ENCODE measurements around the gene FAM20C. TPM values are rescaled to one million over a fixed set of nuclear protein-coding genes. Genes with fewer than 3 reads are reported as not detected.

The FAM20C gene
- total and polyA plus RNA-seq, 4 donors = 17.1 to 58.8 (median 40.8) TPM

- 80% methylated on average over 9 of the region's 12 CpGs for WGBS (ENCODE audit: insufficient coverage)
- DNase-seq (ENCODE audit: low read depth in 4 of 6, low spot score in 6 of 6) = no peak
- peaks cover 10% of the 10 kb centered on the region for H3K4me1 ChIP-seq (ENCODE audit: control insufficient read depth, insufficient read depth, low read length)
- peaks cover 88% of the 10 kb centered on the region for H3K36me3 ChIP-seq (ENCODE audit: control insufficient read depth, insufficient read depth, low read length)
- H3K4me3 ChIP-seq (ENCODE audit: low read depth, low read length) = no peak overlapping the region
- no peaks in the 10 kb centered on the region for H3K9me3 ChIP-seq (ENCODE audit: control insufficient read depth, insufficient read depth, low read length)
- H3K27me3 ChIP-seq (ENCODE audit: control insufficient read depth, insufficient read depth, low read length) = no peaks in the 10 kb centered on the region
- no peak overlapping the region for H3K27ac ChIP-seq (ENCODE audit: low read depth, low read length)
These were observed 54.8 kb downstream of the FAM20C start for GRCh38 chr7:247181-247580.

GRCh38 chr7:247636-248035 lies 55.3 kb downstream of the FAM20C start:
- no peaks in the 10 kb centered on the region for H3K9me3 ChIP-seq (ENCODE audit: control insufficient read depth, insufficient read depth, low read length)
- DNase-seq (ENCODE audit: low read depth in 4 of 6, low spot score in 6 of 6) = no peak
- H3K4me3 ChIP-seq (ENCODE audit: low read depth, low read length) = no peak overlapping the region
- WGBS (ENCODE audit: insufficient coverage) = 87% methylated on average over 9 of the region's 16 CpGs
- H3K4me1 ChIP-seq (ENCODE audit: control insufficient read depth, insufficient read depth, low read length) = peaks cover 10% of the 10 kb centered on the region
- no peaks in the 10 kb centered on the region for H3K27me3 ChIP-seq (ENCODE audit: control insufficient read depth, insufficient read depth, low read length)
- peaks cover 88% of the 10 kb centered on the region for H3K36me3 ChIP-seq (ENCODE audit: control insufficient read depth, insufficient read depth, low read length)
- no peak overlapping the region for H3K27ac ChIP-seq (ENCODE audit: low read depth, low read length)

GRCh38 chr7:248732-249435 lies 56.5 kb downstream of the FAM20C start:
- no peak for DNase-seq (ENCODE audit: low read depth in 4 of 6, low spot score in 6 of 6)
- Histone ChIP-seq H3K27ac (ENCODE audit: low read depth, low read length) (no peak overlapping the region), H3K36me3 (ENCODE audit: control insufficient read depth, insufficient read depth, low read length) (peaks cover 97% of the 10 kb centered on the region), H3K4me3 (ENCODE audit: low read depth, low read length) (no peak overlapping the region), H3K27me3 (ENCODE audit: control insufficient read depth, insufficient read depth, low read length) (no peaks in the 10 kb centered on the region), H3K9me3 (ENCODE audit: control insufficient read depth, insufficient read depth, low read length) (no peaks in the 10 kb centered on the region), H3K4me1 (ENCODE audit: control insufficient read depth, insufficient read depth, low read length) (peaks cover 10% of the 10 kb centered on the region)
- WGBS (ENCODE audit: insufficient coverage) = 97% methylated on average over 11 of the region's 20 CpGs

- 53% methylated on average over 12 of the region's 12 CpGs for WGBS (ENCODE audit: insufficient coverage)
- no peaks in the 10 kb centered on the region for H3K9me3 ChIP-seq (ENCODE audit: control insufficient read depth, insufficient read depth, low read length)
- peaks cover 99% of the 10 kb centered on the region for H3K36me3 ChIP-seq (ENCODE audit: control insufficient read depth, insufficient read depth, low read length)
- H3K27ac ChIP-seq (ENCODE audit: low read depth, low read length) = no peak overlapping the region
- peak in 1 of 6 donors; percentile 81 for DNase-seq (ENCODE audit: low read depth in 4 of 6, low spot score in 6 of 6)
- no peak overlapping the region for H3K4me3 ChIP-seq (ENCODE audit: low read depth, low read length)
- peaks cover 10% of the 10 kb centered on the region for H3K4me1 ChIP-seq (ENCODE audit: control insufficient read depth, insufficient read depth, low read length)
- H3K27me3 ChIP-seq (ENCODE audit: control insufficient read depth, insufficient read depth, low read length) = no peaks in the 10 kb centered on the region
These were observed 57.6 kb downstream of the FAM20C start for GRCh38 chr7:249989-250388.

GRCh38 chr7:250523-250922 lies 58.2 kb downstream of the FAM20C start:
- H3K27ac ChIP-seq (ENCODE audit: low read depth, low read length) = no peak overlapping the region
- H3K4me1 ChIP-seq (ENCODE audit: control insufficient read depth, insufficient read depth, low read length) = peaks cover 10% of the 10 kb centered on the region
- WGBS (ENCODE audit: insufficient coverage) = 97% methylated on average over 11 of the region's 15 CpGs
- no peaks in the 10 kb centered on the region for H3K9me3 ChIP-seq (ENCODE audit: control insufficient read depth, insufficient read depth, low read length)
- no peak for DNase-seq (ENCODE audit: low read depth in 4 of 6, low spot score in 6 of 6)
- peaks cover 98% of the 10 kb centered on the region for H3K36me3 ChIP-seq (ENCODE audit: control insufficient read depth, insufficient read depth, low read length)
- no peak overlapping the region for H3K4me3 ChIP-seq (ENCODE audit: low read depth, low read length)
- no peaks in the 10 kb centered on the region for H3K27me3 ChIP-seq (ENCODE audit: control insufficient read depth, insufficient read depth, low read length)

GRCh38 chr7:251005-251404 lies 58.6 kb downstream of the FAM20C start:
- no peak for DNase-seq (ENCODE audit: low read depth in 4 of 6, low spot score in 6 of 6)
- WGBS (ENCODE audit: insufficient coverage) = 91% methylated on average over 19 of the region's 20 CpGs
- H3K36me3 ChIP-seq (ENCODE audit: control insufficient read depth, insufficient read depth, low read length) = peaks cover 98% of the 10 kb centered on the region

GRCh38 chr7:251446-252175 lies 59.2 kb downstream of the FAM20C start:
- Histone ChIP-seq H3K9me3 (ENCODE audit: control insufficient read depth, insufficient read depth, low read length) (no peaks in the 10 kb centered on the region), H3K4me1 (ENCODE audit: control insufficient read depth, insufficient read depth, low read length) (peaks cover 10% of the 10 kb centered on the region), H3K27me3 (ENCODE audit: control insufficient read depth, insufficient read depth, low read length) (no peaks in the 10 kb centered on the region), H3K27ac (ENCODE audit: low read depth, low read length) (no peak overlapping the region), H3K4me3 (ENCODE audit: low read depth, low read length) (no peak overlapping the region), H3K36me3 (ENCODE audit: control insufficient read depth, insufficient read depth, low read length) (peaks cover 98% of the 10 kb centered on the region)
- WGBS (ENCODE audit: insufficient coverage) = 91% methylated on average over 21 of the region's 21 CpGs
- no peak for DNase-seq (ENCODE audit: low read depth in 4 of 6, low spot score in 6 of 6)

More at GRCh38 chr7:251005-251404, 58.6 kb downstream of the FAM20C start:
- Histone ChIP-seq H3K27me3 (ENCODE audit: control insufficient read depth, insufficient read depth, low read length) (no peaks in the 10 kb centered on the region), H3K9me3 (ENCODE audit: control insufficient read depth, insufficient read depth, low read length) (no peaks in the 10 kb centered on the region), H3K4me3 (ENCODE audit: low read depth, low read length) (no peak overlapping the region), H3K27ac (ENCODE audit: low read depth, low read length) (no peak overlapping the region), H3K4me1 (ENCODE audit: control insufficient read depth, insufficient read depth, low read length) (peaks cover 10% of the 10 kb centered on the region)

- H3K4me3 ChIP-seq (ENCODE audit: low read depth, low read length) = no peak overlapping the region
- H3K4me1 ChIP-seq (ENCODE audit: control insufficient read depth, insufficient read depth, low read length) = peaks cover 10% of the 10 kb centered on the region
- H3K9me3 ChIP-seq (ENCODE audit: control insufficient read depth, insufficient read depth, low read length) = no peaks in the 10 kb centered on the region
- no peak for DNase-seq (ENCODE audit: low read depth in 4 of 6, low spot score in 6 of 6)
- H3K27ac ChIP-seq (ENCODE audit: low read depth, low read length) = no peak overlapping the region
- no peaks in the 10 kb centered on the region for H3K27me3 ChIP-seq (ENCODE audit: control insufficient read depth, insufficient read depth, low read length)
- WGBS (ENCODE audit: insufficient coverage) = 92% methylated on average over 29 of the region's 29 CpGs
- H3K36me3 ChIP-seq (ENCODE audit: control insufficient read depth, insufficient read depth, low read length) = peaks cover 98% of the 10 kb centered on the region
These were observed 60.0 kb downstream of the FAM20C start for GRCh38 chr7:252216-252965.

GRCh38 chr7:252981-253380 lies 60.6 kb downstream of the FAM20C start:
- WGBS (ENCODE audit: insufficient coverage) = 94% methylated on average over 21 of the region's 22 CpGs
- Histone ChIP-seq H3K36me3 (ENCODE audit: control insufficient read depth, insufficient read depth, low read length) (peaks cover 98% of the 10 kb centered on the region), H3K27ac (ENCODE audit: low read depth, low read length) (no peak overlapping the region), H3K9me3 (ENCODE audit: control insufficient read depth, insufficient read depth, low read length) (no peaks in the 10 kb centered on the region), H3K4me3 (ENCODE audit: low read depth, low read length) (no peak overlapping the region), H3K27me3 (ENCODE audit: control insufficient read depth, insufficient read depth, low read length) (no peaks in the 10 kb centered on the region), H3K4me1 (ENCODE audit: control insufficient read depth, insufficient read depth, low read length) (peaks cover 10% of the 10 kb centered on the region)
- DNase-seq (ENCODE audit: low read depth in 4 of 6, low spot score in 6 of 6) = no peak
